H9 (cell line): ENCODE results near the gene ARF1. TPM values are rescaled to one million over a fixed set of nuclear protein-coding genes. Genes with fewer than 3 reads are reported as not detected.

Source experiments
- DNase-seq: peaks from one replicate; pipeline ENCODE4 v3.0.0-alpha.2; 2017
- H2AFZ ChIP-seq: one replicate; pipeline ENCODE4 v1.6.1; 2013; ENCODE audit warnings: mild to moderate bottlenecking, low read length, control low read depth, moderate library complexity
- H2AK5ac ChIP-seq: 2 replicates; pipeline ENCODE4 v1.6.1; 2013; ENCODE audit warnings: low read length, control low read depth, mixed read lengths; ENCODE audit not compliant: insufficient read length
- H2BK120ac ChIP-seq: one replicate; pipeline ENCODE4 v1.6.1; 2013; ENCODE audit warnings: low read depth, mild to moderate bottlenecking, low read length, control low read depth, inconsistent platforms; ENCODE audit not compliant: poor library complexity, severe bottlenecking
- H2BK12ac ChIP-seq: 2 replicates; pipeline ENCODE4 v1.6.1; 2013; ENCODE audit warnings: low read length, control low read depth, mixed read lengths, low read depth; ENCODE audit not compliant: insufficient read length
- H2BK15ac ChIP-seq: 2 replicates; pipeline ENCODE4 v1.6.1; 2013; ENCODE audit warnings: low read depth, low read length, control low read depth
- H2BK20ac ChIP-seq: one replicate; pipeline ENCODE4 v1.6.1; 2013; ENCODE audit warnings: low read depth, mild to moderate bottlenecking, low read length, control low read depth, inconsistent platforms; ENCODE audit not compliant: poor library complexity, severe bottlenecking
- H2BK5ac ChIP-seq: 2 replicates; pipeline ENCODE4 v1.6.1; 2013; ENCODE audit warnings: low read length, control low read depth, mixed read lengths; ENCODE audit not compliant: insufficient read length
- H3K14ac ChIP-seq: 2 replicates; pipeline ENCODE4 v1.6.1; 2013; ENCODE audit warnings: low read length, control low read depth; ENCODE audit not compliant: insufficient read depth
- H3K18ac ChIP-seq: 2 replicates; pipeline ENCODE4 v1.6.1; 2013; ENCODE audit warnings: low read depth, mild to moderate bottlenecking, mixed read lengths, low read length, control low read depth; ENCODE audit not compliant: insufficient read length
- H3K23ac ChIP-seq: 2 replicates; pipeline ENCODE4 v1.6.1; 2013; ENCODE audit warnings: low read length, control low read depth, mixed read lengths, low read depth; ENCODE audit not compliant: insufficient read length
- H3K23me2 ChIP-seq: 2 replicates; pipeline ENCODE4 v1.6.1; 2013; ENCODE audit warnings: low read depth, mild to moderate bottlenecking, mixed read lengths, low read length, control low read depth; ENCODE audit not compliant: insufficient read length, poor library complexity, severe bottlenecking
- H3K27ac ChIP-seq: 2 replicates; pipeline ENCODE4 v1.5.1; 2013; ENCODE audit warnings: low read length, control low read depth, mixed read lengths, low read depth; ENCODE audit not compliant: insufficient read length
- H3K27me3 ChIP-seq: 2 replicates; pipeline ENCODE4 v1.6.1; 2013; ENCODE audit warnings: low read length, control low read depth, inconsistent platforms; ENCODE audit not compliant: insufficient read depth
- H3K4ac ChIP-seq: 2 replicates; pipeline ENCODE4 v1.6.1; 2013; ENCODE audit warnings: low read depth, mild to moderate bottlenecking, control low read depth, inconsistent platforms, low read length, moderate library complexity
- H3K4me1 ChIP-seq: 2 replicates; pipeline ENCODE4 v1.6.1; 2013; ENCODE audit warnings: low read length, control low read depth, inconsistent platforms; ENCODE audit not compliant: insufficient read depth
- H3K4me2 ChIP-seq: 2 replicates; pipeline ENCODE4 v1.6.1; 2013; ENCODE audit warnings: low read length, control low read depth, mixed read lengths; ENCODE audit not compliant: insufficient read length, insufficient read depth
- H3K56ac ChIP-seq: 2 replicates; pipeline ENCODE4 v1.6.1; 2013; ENCODE audit warnings: low read depth, mild to moderate bottlenecking, mixed read lengths, low read length, control low read depth; ENCODE audit not compliant: insufficient read length
- H3K79me1 ChIP-seq: 2 replicates; pipeline ENCODE4 v1.6.1; 2013; ENCODE audit warnings: low read depth, mild to moderate bottlenecking, moderate library complexity, low read length, control low read depth, inconsistent platforms; ENCODE audit not compliant: insufficient read depth, poor library complexity, severe bottlenecking
- H3K79me2 ChIP-seq: 2 replicates; pipeline ENCODE4 v1.6.1; 2013; ENCODE audit warnings: low read length, control low read depth, inconsistent platforms; ENCODE audit not compliant: insufficient read depth
- H3K9ac ChIP-seq: 2 replicates; pipeline ENCODE4 v1.6.1; 2013; ENCODE audit warnings: low read length, control low read depth, mixed read lengths; ENCODE audit not compliant: insufficient read length; ENCODE audit errors: extremely low read depth
- H3K9me3 ChIP-seq: one replicate; pipeline ENCODE4 v1.6.1; 2013; ENCODE audit warnings: low read depth, low read length, inconsistent platforms; ENCODE audit not compliant: control insufficient read depth
- H3T11ph ChIP-seq: one replicate; pipeline ENCODE4 v1.6.1; 2013; ENCODE audit warnings: mild to moderate bottlenecking, low read length, control low read depth, inconsistent platforms
- H4K20me1 ChIP-seq: one replicate; pipeline ENCODE4 v1.6.1; 2013; ENCODE audit not compliant: control insufficient read depth, insufficient read length, insufficient read depth
- H4K5ac ChIP-seq: 2 replicates; pipeline ENCODE4 v1.6.1; 2013; ENCODE audit warnings: low read depth, mild to moderate bottlenecking, mixed read lengths, low read length, control low read depth; ENCODE audit not compliant: insufficient read length
- H4K8ac ChIP-seq: replicated peaks from 2 replicates; pipeline ENCODE4 v1.6.1; 2013; ENCODE audit warnings: low read length, control low read depth, mixed read lengths, low read depth; ENCODE audit not compliant: insufficient read length
- H4K91ac ChIP-seq: 2 replicates; pipeline ENCODE4 v1.6.1; 2013; ENCODE audit warnings: low read depth, mild to moderate bottlenecking, moderate library complexity, mixed read lengths, low read length, control low read depth; ENCODE audit not compliant: insufficient read length
- H3K27ac Mint-ChIP-seq, 3 experiments: 2 replicates in 2 of 3; 3 replicates in 1 of 3; pipeline ENCODE4 v1.8.0; 2020 to 2021; ENCODE audit warnings: mixed read lengths in 3 of 3, mild to moderate bottlenecking in 1 of 3, moderate library complexity in 1 of 3
- H3K27me3 Mint-ChIP-seq: 2 replicates; pipeline ENCODE4 v1.8.0; 2021; ENCODE audit warnings: low read depth, mild to moderate bottlenecking, moderate library complexity, mixed read lengths
- H3K36me3 Mint-ChIP-seq, 3 experiments: 2 replicates in 2 of 3; 3 replicates in 1 of 3; pipeline ENCODE4 v1.8.0; 2020 to 2021; ENCODE audit warnings: low read depth in 3 of 3, mixed read lengths in 3 of 3; ENCODE audit not compliant: insufficient read depth in 1 of 3
- H3K4me1 Mint-ChIP-seq, 2 experiments: 2 replicates each; pipeline ENCODE4 v1.8.0; 2020; ENCODE audit warnings: mixed read lengths in 2 of 2
- H3K4me3 Mint-ChIP-seq, 2 experiments: 2 replicates in 1 of 2; 3 replicates in 1 of 2; pipeline ENCODE4 v1.8.0; 2020 to 2021; ENCODE audit warnings: mild to moderate bottlenecking in 2 of 2, mixed read lengths in 2 of 2, moderate library complexity in 1 of 2
- H3K9me3 Mint-ChIP-seq, 2 experiments: 2 replicates in 1 of 2; 3 replicates in 1 of 2; pipeline ENCODE4 v1.8.0; 2020; ENCODE audit warnings: mild to moderate bottlenecking in 2 of 2, mixed read lengths in 2 of 2, moderate library complexity in 1 of 2
- WGBS: extraction: QIAGEN DNeasy Blood & Tissue Kit; methylation state at CpG from one replicate; pipeline ENCODE4 v1.1.7; 2013; ENCODE audit warnings: missing lambda C conversion rate, low lambda C conversion rate, mixed read lengths; ENCODE audit not compliant: insufficient read length; ENCODE audit errors: extremely low coverage; 5-methylcytosine and 5-hydroxymethylcytosine counted together
- total RNA-seq: library from RNA; stranded (reverse); gene quantifications from 2 replicates; pipeline ENCODE4 v1.2.1, GENCODE V29; 2021
- TF ChIP-seq, protein P1 (sequence below): fragments of 200-600 bp; sonication (generic); conservative IDR thresholded peaks from 3 replicates; pipeline ENCODE4 v1.8.0; 2021; ENCODE audit warnings: antibody characterized with exemption, mild to moderate bottlenecking

Gene ARF1
- total RNA-seq, 1 experiment from 2014 or later, result 258 TPM

DNA sequence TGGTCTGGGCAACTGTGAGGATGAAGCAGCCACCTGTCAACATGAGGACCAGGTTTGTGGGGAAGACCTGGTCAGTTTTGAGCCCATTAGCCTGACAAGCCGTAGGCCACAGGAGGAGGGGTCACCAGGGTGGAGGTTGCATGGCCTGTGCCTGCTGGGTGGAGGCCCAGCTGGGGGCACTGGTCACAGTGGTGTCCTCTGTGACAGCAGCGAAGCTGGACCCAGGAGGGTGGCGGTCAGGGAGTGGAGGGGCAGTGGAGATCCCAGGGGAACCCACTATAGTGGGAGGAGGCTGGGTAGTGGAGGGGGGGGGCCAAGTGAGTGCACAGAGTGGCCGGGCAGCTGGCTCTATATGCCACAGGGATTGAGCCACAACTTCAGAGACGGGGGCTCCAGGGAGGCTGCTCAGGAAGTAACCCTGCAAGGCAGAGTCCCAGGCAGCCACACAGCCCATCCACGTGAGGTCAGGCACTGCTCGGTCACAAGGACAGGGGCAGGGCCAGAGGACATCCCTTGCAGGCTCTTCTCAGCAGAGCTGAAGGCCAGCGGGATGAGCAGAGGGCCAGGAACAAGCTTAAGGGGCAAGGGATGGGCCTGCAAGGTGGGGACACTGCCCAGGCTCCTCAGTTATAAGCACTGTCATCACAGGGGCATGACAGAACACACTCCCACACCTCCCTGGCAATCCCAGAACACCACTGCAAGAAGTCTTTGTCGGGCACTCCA is 22.9 kb downstream of the ARF1 start:
- Mint-ChIP-seq H3K9me3 (no peaks in the 10 kb centered on the region), H3K4me3 (no peak overlapping the region), H3K36me3 (peaks cover 18 to 31% (median 27%) of the 10 kb centered on the region in 3 experiments; a peak in 6 of 7 replicates), H3K27me3 (peaks cover 10% of the 10 kb centered on the region), H3K27ac (no peak overlapping the region), H3K4me1 (peaks cover 25 to 26% of the 10 kb centered on the region in 2 experiments)
- Histone ChIP-seq H2AFZ (no peak overlapping the region), H4K5ac (no peak overlapping the region), H3K27me3 (no peaks in the 10 kb centered on the region), H3K23me2 (peaks cover 14% of the 10 kb centered on the region), H3K23ac (no peak overlapping the region), H3K79me2 (no peaks in the 10 kb centered on the region), H3K14ac (no peak overlapping the region), H2BK5ac (no peak overlapping the region), H2BK15ac (no peak overlapping the region), H2BK20ac (no peak overlapping the region), H4K91ac (no peak overlapping the region), H3K4me1 (no peaks in the 10 kb centered on the region), H3K56ac (no peak overlapping the region), H3K9ac (no peak overlapping the region), H3K9me3 (no peaks in the 10 kb centered on the region), H4K20me1 (no peaks in the 10 kb centered on the region), H3T11ph (no peak overlapping the region), H2BK12ac (no peak overlapping the region), H4K8ac (no peak overlapping the region), H3K79me1 (peaks cover 3% of the 10 kb centered on the region), H3K4ac (no peak overlapping the region), H3K4me2 (no peak overlapping the region), H3K18ac (no peak overlapping the region), H2BK120ac (no peak overlapping the region), H3K27ac (no peak overlapping the region), H2AK5ac (no peak overlapping the region)
- DNase-seq, result no peak
- WGBS, result no CpG with 5 or more reads among the region's 9 CpGs
- TF ChIP-seq, protein P1, sequence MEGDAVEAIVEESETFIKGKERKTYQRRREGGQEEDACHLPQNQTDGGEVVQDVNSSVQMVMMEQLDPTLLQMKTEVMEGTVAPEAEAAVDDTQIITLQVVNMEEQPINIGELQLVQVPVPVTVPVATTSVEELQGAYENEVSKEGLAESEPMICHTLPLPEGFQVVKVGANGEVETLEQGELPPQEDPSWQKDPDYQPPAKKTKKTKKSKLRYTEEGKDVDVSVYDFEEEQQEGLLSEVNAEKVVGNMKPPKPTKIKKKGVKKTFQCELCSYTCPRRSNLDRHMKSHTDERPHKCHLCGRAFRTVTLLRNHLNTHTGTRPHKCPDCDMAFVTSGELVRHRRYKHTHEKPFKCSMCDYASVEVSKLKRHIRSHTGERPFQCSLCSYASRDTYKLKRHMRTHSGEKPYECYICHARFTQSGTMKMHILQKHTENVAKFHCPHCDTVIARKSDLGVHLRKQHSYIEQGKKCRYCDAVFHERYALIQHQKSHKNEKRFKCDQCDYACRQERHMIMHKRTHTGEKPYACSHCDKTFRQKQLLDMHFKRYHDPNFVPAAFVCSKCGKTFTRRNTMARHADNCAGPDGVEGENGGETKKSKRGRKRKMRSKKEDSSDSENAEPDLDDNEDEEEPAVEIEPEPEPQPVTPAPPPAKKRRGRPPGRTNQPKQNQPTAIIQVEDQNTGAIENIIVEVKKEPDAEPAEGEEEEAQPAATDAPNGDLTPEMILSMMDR, result no peak
